Pons (tissue), 1 donor: ENCODE measurements around the gene DIP2A.
"Not testable (repeated sequence)": the region's sequence is repeated elsewhere in the genome, so short reads cannot be mapped to it uniquely, and the experiment has no call there.

Experiments used
- DNase-seq: peaks from one replicate; pipeline ENCODE4 v3.0.0-alpha.2; 2016; ENCODE audit warnings: low spot score

Gene DIP2A

GRCh38 chr21:46483300-46484295, 24.9 kb downstream of the DIP2A start:
- DNase-seq = no peak

- DNase-seq = no peak
These were observed 27.9 kb downstream of the DIP2A start for GRCh38 chr21:46486481-46487126.

- no peak for DNase-seq
These were observed 30.5 kb downstream of the DIP2A start for GRCh38 chr21:46489162-46489663.

- DNase-seq = no peak
These were observed 31.1 kb downstream of the DIP2A start for GRCh38 chr21:46489800-46490199.

- no peak for DNase-seq
These were observed 32.9 kb downstream of the DIP2A start for GRCh38 chr21:46491553-46491952.

- DNase-seq = no peak
These were observed 34.2 kb downstream of the DIP2A start for GRCh38 chr21:46492851-46493250.

GRCh38 chr21:46493828-46494227, 35.1 kb downstream of the DIP2A start:
- DNase-seq = no peak

GRCh38 chr21:46498335-46499050, 39.8 kb downstream of the DIP2A start:
- no peak for DNase-seq

GRCh38 chr21:46500224-46500861, 41.7 kb downstream of the DIP2A start:
- DNase-seq = no peak

- DNase-seq = no peak
These were observed 45.3 kb downstream of the DIP2A start for GRCh38 chr21:46503922-46504550.

- DNase-seq = no peak
These were observed 46.0 kb downstream of the DIP2A start for GRCh38 chr21:46504666-46505065.

GRCh38 chr21:46507562-46507961, 48.9 kb downstream of the DIP2A start:
- no peak for DNase-seq

- no peak for DNase-seq
These were observed 51.2 kb downstream of the DIP2A start for GRCh38 chr21:46509741-46510502.

GRCh38 chr21:46515109-46515508, 56.4 kb downstream of the DIP2A start:
- DNase-seq = peak; percentile 78

GRCh38 chr21:46516068-46516467, 57.4 kb downstream of the DIP2A start:
- DNase-seq = no peak

GRCh38 chr21:46517361-46517760, 58.7 kb downstream of the DIP2A start:
- peak; percentile 71 for DNase-seq

GRCh38 chr21:46518983-46519583, 60.4 kb downstream of the DIP2A start:
- no peak for DNase-seq

GRCh38 chr21:46527393-46527792, 68.7 kb downstream of the DIP2A start:
- not testable (repeated sequence) for DNase-seq

- no peak for DNase-seq
These were observed 69.1 kb downstream of the DIP2A start for GRCh38 chr21:46527801-46528200.

GRCh38 chr21:46532080-46532479, 73.4 kb downstream of the DIP2A start:
- DNase-seq = no peak
